ENCODE data around the gene PROX1. TPM values are rescaled to one million over a fixed set of nuclear protein-coding genes. Genes with fewer than 3 reads are reported as not detected.
A peak's percentile ranks its signal among the peaks of the same experiment; 100 is the strongest.

PROX1 gene
- total RNA-seq, 2 donors from 2014 or later: 13.7 to 27.4 TPM

- Histone ChIP-seq H3K36me3 (replicated peaks in 1 of 2; ENCODE audit: insufficient read depth in 1 of 2, low read depth in 2 of 2) (peaks cover 2% of the 10 kb centered on the region in 2 donors), H3K4me3 (no peak overlapping the region), H3K27me3 (no peaks in the 10 kb centered on the region), H3K27ac (peak overlapping the region in 1 of 4 donors; percentile 5), H3K4me1 (peaks cover 41% of the 10 kb centered on the region), H3K9me3 (no peaks in the 10 kb centered on the region)
- no peak for ATAC-seq
- intact Hi-C loops (cut with DNase I): no loop called here
- TF ChIP-seq, protein P1, sequence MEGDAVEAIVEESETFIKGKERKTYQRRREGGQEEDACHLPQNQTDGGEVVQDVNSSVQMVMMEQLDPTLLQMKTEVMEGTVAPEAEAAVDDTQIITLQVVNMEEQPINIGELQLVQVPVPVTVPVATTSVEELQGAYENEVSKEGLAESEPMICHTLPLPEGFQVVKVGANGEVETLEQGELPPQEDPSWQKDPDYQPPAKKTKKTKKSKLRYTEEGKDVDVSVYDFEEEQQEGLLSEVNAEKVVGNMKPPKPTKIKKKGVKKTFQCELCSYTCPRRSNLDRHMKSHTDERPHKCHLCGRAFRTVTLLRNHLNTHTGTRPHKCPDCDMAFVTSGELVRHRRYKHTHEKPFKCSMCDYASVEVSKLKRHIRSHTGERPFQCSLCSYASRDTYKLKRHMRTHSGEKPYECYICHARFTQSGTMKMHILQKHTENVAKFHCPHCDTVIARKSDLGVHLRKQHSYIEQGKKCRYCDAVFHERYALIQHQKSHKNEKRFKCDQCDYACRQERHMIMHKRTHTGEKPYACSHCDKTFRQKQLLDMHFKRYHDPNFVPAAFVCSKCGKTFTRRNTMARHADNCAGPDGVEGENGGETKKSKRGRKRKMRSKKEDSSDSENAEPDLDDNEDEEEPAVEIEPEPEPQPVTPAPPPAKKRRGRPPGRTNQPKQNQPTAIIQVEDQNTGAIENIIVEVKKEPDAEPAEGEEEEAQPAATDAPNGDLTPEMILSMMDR (IDR thresholded peaks at IDR 0.05): no peak
- no peak for TF ChIP-seq POLR2A (IDR thresholded peaks at IDR 0.05)
- DNase-seq: no peak
- 46% methylated on average over 3 of the region's 3 CpGs for WGBS, 2 donors
Observed at GRCh38 chr1:214006845-214007244, 19.1 kb downstream of the PROX1 start.

GRCh38 chr1:214008347-214008746, 20.6 kb downstream of the PROX1 start:
- no peaks in the 10 kb centered on the region for H3K27me3 ChIP-seq
- no peak for ATAC-seq
- DNase-seq: no peak
- TF ChIP-seq, protein P1 (IDR thresholded peaks at IDR 0.05): no peak
- no peak for TF ChIP-seq POLR2A (IDR thresholded peaks at IDR 0.05)
- H3K27ac ChIP-seq: peak overlapping the region in 1 of 4 donors; percentile 60
- 67 to 83% methylated on average over 3 of the region's 3 CpGs for WGBS, 2 donors
- peaks cover 2 to 4% of the 10 kb centered on the region in 2 donors for H3K36me3 ChIP-seq (replicated peaks in 1 of 2; ENCODE audit: insufficient read depth in 1 of 2, low read depth in 2 of 2)
- no peak overlapping the region for H3K4me3 ChIP-seq
- peaks cover 28% of the 10 kb centered on the region for H3K4me1 ChIP-seq
- H3K9me3 ChIP-seq: no peaks in the 10 kb centered on the region
- intact Hi-C loops (cut with DNase I): no loop called here

DNA sequence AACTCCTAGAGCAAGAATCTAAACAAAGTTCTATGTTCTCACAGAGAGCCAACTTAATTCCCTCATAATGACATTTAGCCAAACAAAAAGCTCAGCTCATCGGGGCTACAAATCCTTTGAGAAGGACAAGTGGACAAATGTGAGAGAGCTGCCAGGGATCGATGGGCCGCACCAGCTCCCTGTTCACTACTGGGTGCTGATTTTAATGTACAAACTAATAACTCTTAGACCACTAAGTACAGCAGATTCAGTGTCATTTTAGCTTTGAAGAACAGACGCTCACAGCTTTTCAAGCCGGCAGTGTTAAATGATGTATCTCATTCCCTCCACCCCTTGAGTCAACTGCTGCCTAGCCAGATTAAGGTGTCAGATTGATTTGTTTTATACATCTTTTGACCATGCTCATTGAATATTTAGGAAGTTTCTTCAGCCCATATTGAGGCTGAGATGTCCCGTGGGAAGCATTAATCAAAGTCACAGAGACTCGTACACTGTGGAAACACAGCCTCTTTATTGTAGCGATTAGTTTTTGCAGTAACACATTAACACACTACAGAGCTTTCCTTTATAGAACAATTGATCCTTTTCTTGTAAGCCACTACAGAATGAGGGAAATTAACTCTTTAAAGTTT, 21.1 kb downstream of the PROX1 start:
- 53 to 68% methylated on average over 8 of the region's 8 CpGs for WGBS, 2 donors
- ATAC-seq (peak; percentile 61), DNase-seq (no peak)
- intact Hi-C loops (cut with DNase I): no loop called here
- Histone ChIP-seq H3K27ac (peak overlapping the region in 2 of 4 donors; percentile 2 to 60), H3K4me1 (peaks cover 22% of the 10 kb centered on the region), H3K27me3 (no peaks in the 10 kb centered on the region), H3K4me3 (no peak overlapping the region), H3K9me3 (no peaks in the 10 kb centered on the region), H3K36me3 (replicated peaks in 1 of 2; ENCODE audit: insufficient read depth in 1 of 2, low read depth in 2 of 2) (peaks cover 2 to 4% of the 10 kb centered on the region in 2 donors)
- TF ChIP-seq, protein P1 (IDR thresholded peaks at IDR 0.05): no peak
- TF ChIP-seq POLR2A (IDR thresholded peaks at IDR 0.05): no peak

DNA sequence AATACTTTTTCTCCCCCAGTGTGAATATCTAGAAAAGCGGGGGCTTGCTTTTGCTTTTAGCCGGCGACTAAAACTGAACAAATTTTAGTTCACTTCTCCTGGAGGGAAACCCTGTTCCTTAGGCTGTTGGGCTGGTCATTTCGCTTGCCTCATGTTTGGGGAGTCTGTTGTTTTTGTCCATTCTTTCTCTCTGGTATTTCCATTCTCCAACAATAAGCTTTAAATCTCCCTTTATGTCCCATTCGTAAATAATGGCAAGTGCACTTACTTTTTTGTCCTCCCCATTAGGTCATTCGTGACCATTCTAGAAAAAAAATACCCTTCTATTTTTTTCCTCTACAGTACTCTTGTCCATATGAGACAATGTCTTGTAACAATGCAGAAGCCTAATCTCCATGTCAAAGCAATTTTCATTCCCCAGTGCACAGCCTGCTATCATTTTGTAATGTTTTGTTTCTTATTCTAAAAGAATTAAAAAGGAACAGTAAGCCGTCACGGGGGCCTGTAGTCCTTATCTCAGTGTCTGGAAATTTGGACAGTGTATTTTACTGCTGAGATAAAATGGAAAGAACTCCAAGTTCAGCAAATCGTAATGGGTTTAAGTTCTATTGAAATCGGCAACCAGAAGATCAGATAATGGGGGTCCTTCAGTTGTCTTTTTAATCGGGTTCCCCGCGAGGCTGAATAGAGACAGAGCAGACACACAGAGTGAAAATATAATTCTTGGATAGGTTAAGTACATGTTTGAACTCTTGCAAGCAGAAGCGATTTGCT, 21.8 kb downstream of the PROX1 start:
- 65 to 70% methylated on average over 14 of the region's 14 CpGs for whole genome bisulfite sequencing, 2 donors
- H3K27ac ChIP-seq: peak overlapping the region in 3 of 4 donors; percentile 2 to 60 (median 16)

More for the DNA sequence above, 21.8 kb downstream of the PROX1 start:
- DNase-seq (no peak), ATAC-seq (no peak)
- intact Hi-C loops (cut with DNase I): no loop called here
- H3K4me1 ChIP-seq: peaks cover 18% of the 10 kb centered on the region
- no peaks in the 10 kb centered on the region for H3K9me3 ChIP-seq
- peaks cover 2 to 4% of the 10 kb centered on the region in 2 donors for H3K36me3 ChIP-seq (replicated peaks in 1 of 2; ENCODE audit: insufficient read depth in 1 of 2, low read depth in 2 of 2)
- H3K27me3 ChIP-seq: no peaks in the 10 kb centered on the region
- H3K4me3 ChIP-seq: no peak overlapping the region
- TF ChIP-seq POLR2A (IDR thresholded peaks at IDR 0.05): no peak
- TF ChIP-seq, protein P1 (IDR thresholded peaks at IDR 0.05): no peak

All from body of pancreas (tissue), 4 donors.